Measurements from ENCODE around the gene CENPVL1. TPM values are rescaled to one million over a fixed set of nuclear protein-coding genes. Genes with fewer than 3 reads are reported as not detected.
"Not testable (repeated sequence)": the region's sequence is repeated elsewhere in the genome, so short reads cannot be mapped to it uniquely, and the experiment has no call there.

Gene CENPVL1
- total RNA-seq: not detected
- long read RNA-seq: 0 reads

- H3K27ac ChIP-seq (replicated peaks); H3K4me3 ChIP-seq; DNase-seq; H3K4me1 ChIP-seq; H3K27me3 ChIP-seq (ENCODE audit: low read depth); H3K36me3 ChIP-seq; H3K9me3 ChIP-seq (replicated peaks); intact Hi-C loops (cut with micrococcal nuclease): not testable (repeated sequence)
Observed at GRCh38 chrX:51710277-51711164, at the start of gene CENPVL1. CENPVL1 (plus strand) TSS chrX:51710512; CDS start chrX:51710512, 0 bp downstream.

- DNase-seq: no peak
- Histone ChIP-seq H3K9me3 (replicated peaks) (no peaks in the 10 kb centered on the region), H3K4me1 (no peaks in the 10 kb centered on the region), H3K27ac (replicated peaks) (no peak overlapping the region), H3K27me3 (ENCODE audit: low read depth) (no peaks in the 10 kb centered on the region), H3K36me3 (no peaks in the 10 kb centered on the region), H3K4me3 (no peak overlapping the region)
- intact Hi-C loops (cut with micrococcal nuclease): no loop called here
- TF ChIP-seq CTCF (IDR thresholded peaks at IDR 0.05; ENCODE audit: borderline replicate concordance): no peak
Observed at GRCh38 chrX:51665981-51666380, 44.3 kb upstream of the CENPVL1 start.

GRCh38 chrX:51679689-51680433 is 30.5 kb upstream of the CENPVL1 start:
- intact Hi-C loops (cut with micrococcal nuclease); DNase-seq; H3K4me3 ChIP-seq; H3K27ac ChIP-seq (replicated peaks); H3K9me3 ChIP-seq (replicated peaks); H3K4me1 ChIP-seq; H3K27me3 ChIP-seq (ENCODE audit: low read depth); H3K36me3 ChIP-seq: not testable (repeated sequence)

GRCh38 chrX:51681808-51682719 is 28.2 kb upstream of the CENPVL1 start:
- DNase-seq; H3K27ac ChIP-seq (replicated peaks); H3K4me1 ChIP-seq; H3K9me3 ChIP-seq (replicated peaks); intact Hi-C loops (cut with micrococcal nuclease); H3K36me3 ChIP-seq; H3K27me3 ChIP-seq (ENCODE audit: low read depth); H3K4me3 ChIP-seq: not testable (repeated sequence)

GRCh38 chrX:51682720-51683062 is 27.6 kb upstream of the CENPVL1 start, which contains the start of gene CENPVL2:
CENPVL2 (minus strand) TSS chrX:51682831; CDS start chrX:51682831, 0 bp downstream.
- H3K9me3 ChIP-seq (replicated peaks); intact Hi-C loops (cut with micrococcal nuclease); DNase-seq; H3K36me3 ChIP-seq; H3K4me1 ChIP-seq; H3K27me3 ChIP-seq (ENCODE audit: low read depth); H3K4me3 ChIP-seq; H3K27ac ChIP-seq (replicated peaks): not testable (repeated sequence)

GRCh38 chrX:51694254-51694653 is 16.1 kb upstream of the CENPVL1 start:
- no peaks in the 10 kb centered on the region for H3K9me3 ChIP-seq (replicated peaks)
- intact Hi-C loops (cut with micrococcal nuclease): no loop called here
- no peaks in the 10 kb centered on the region for H3K4me1 ChIP-seq
- no peak overlapping the region for H3K27ac ChIP-seq (replicated peaks)
- H3K4me3 ChIP-seq: no peak overlapping the region
- no peak for DNase-seq
- H3K36me3 ChIP-seq: no peaks in the 10 kb centered on the region
- TF ChIP-seq CTCF (IDR thresholded peaks at IDR 0.05; ENCODE audit: borderline replicate concordance): no peak
- peaks cover 5% of the 10 kb centered on the region for H3K27me3 ChIP-seq (ENCODE audit: low read depth)

- peaks cover 5% of the 10 kb centered on the region for H3K27me3 ChIP-seq (ENCODE audit: low read depth)
- no peak overlapping the region for H3K27ac ChIP-seq (replicated peaks)
- no peak for TF ChIP-seq CTCF (IDR thresholded peaks at IDR 0.05; ENCODE audit: borderline replicate concordance)
Observed at GRCh38 chrX:51697397-51697796, 12.9 kb upstream of the CENPVL1 start.

GRCh38 chrX:51712943-51713647 is 2.8 kb downstream of the CENPVL1 start:
- intact Hi-C loops (cut with micrococcal nuclease); H3K4me3 ChIP-seq; H3K36me3 ChIP-seq; H3K4me1 ChIP-seq; H3K27me3 ChIP-seq (ENCODE audit: low read depth); H3K27ac ChIP-seq (replicated peaks); H3K9me3 ChIP-seq (replicated peaks); DNase-seq: not testable (repeated sequence)

More at GRCh38 chrX:51697397-51697796, 12.9 kb upstream of the CENPVL1 start:
- Histone ChIP-seq H3K4me1 (no peaks in the 10 kb centered on the region), H3K9me3 (replicated peaks) (no peaks in the 10 kb centered on the region), H3K36me3 (no peaks in the 10 kb centered on the region), H3K4me3 (no peak overlapping the region)
- no peak for DNase-seq
- intact Hi-C loops (cut with micrococcal nuclease): no loop called here

Measured in left ventricle myocardium inferior (tissue), 1 donor.